Esophagus squamous epithelium (tissue), 5 donors: ENCODE measurements around the gene ABCC1. TPM values are rescaled to one million over a fixed set of nuclear protein-coding genes. Genes with fewer than 3 reads are reported as not detected.

Experiments used
- DNase-seq: peaks from one replicate; lab custom pipeline; 2025; lab: John Stamatoyannopoulos, UW
- H3K27ac ChIP-seq, 4 donors: fragments of 200-600 bp; sonication (generic); one replicate each; pipeline ENCODE4 v1.5.1; 2016 to 2019; ENCODE audit warnings: mild to moderate bottlenecking in 1 of 4
- H3K27me3 ChIP-seq, 4 donors: fragments of 200-600 bp; sonication (generic); 1 replicate in 3 of 4; 2 replicates in 1 of 4; pipeline versions ENCODE4 v1.5.1 to v1.6.0; 2017 to 2021; ENCODE audit warnings: antibody characterized with exemption in 1 of 4
- H3K36me3 ChIP-seq, 3 donors: fragments of 200-600 bp; sonication (generic); one replicate each; pipeline ENCODE4 v1.5.1; 2016 to 2019
- H3K4me1 ChIP-seq, 3 donors: fragments of 200-600 bp; sonication (generic); one replicate each; pipeline ENCODE4 v1.5.1; 2017 to 2019
- H3K4me3 ChIP-seq, 4 donors: fragments of 200-600 bp; sonication (generic); 1 replicate in 3 of 4; 2 replicates in 1 of 4; pipeline ENCODE4 v1.5.1; 2016 to 2019; ENCODE audit warnings: mild to moderate bottlenecking in 2 of 4, moderate library complexity in 1 of 4
- H3K9me3 ChIP-seq, 3 donors: fragments of 200-600 bp; sonication (generic); one replicate each; pipeline ENCODE4 v1.5.1; 2016 to 2019
- CTCF ChIP-seq, 6 experiments: fragments of 450-650 bp in 4 of 6; fragments of 200-600 bp in 2 of 6; sonication (generic) in 2 of 6; IDR thresholded peaks; one replicate each; pipeline ENCODE4 v1.5.1; 2016 to 2019; ENCODE audit warnings: antibody characterized with exemption in 6 of 6, mild to moderate bottlenecking in 4 of 6, moderate library complexity in 4 of 6
- POLR2A ChIP-seq, 4 donors: fragments of 450-650 bp; IDR thresholded peaks; one replicate each; pipeline ENCODE4 v1.6.1; 2017; ENCODE audit warnings: antibody characterized with exemption in 4 of 4, mild to moderate bottlenecking in 4 of 4, moderate library complexity in 3 of 4
- WGBS, 2 donors: methylation state at CpG; one replicate each; pipeline ENCODE4 v1.1.5; 2018; 5-methylcytosine and 5-hydroxymethylcytosine counted together
- intact Hi-C: fragments of 100-400 bp; cut with DNase I; formaldehyde crosslinking; loops from one replicate; pipeline ENCODE4 v1.15.0; 2022
- total RNA-seq, 4 donors: library from RNA; depleted of rRNA; stranded (reverse); fragments of >200 nt; gene quantifications; one replicate each; pipeline ENCODE4 v1.1.0, GENCODE V29; 2016
- donor health status: DM: yes; HTN: yes; CAD: no.

ABCC1 gene
- total RNA-seq, 4 donors from 2014 or later, result 22.9 to 56.7 (median 46.9) TPM

GRCh38 chr16:16182918-16183317 is 233.5 kb downstream of the ABCC1 start:
- DNase-seq, result no peak
- no peak for TF ChIP-seq CTCF (IDR thresholded peaks at IDR 0.05)
- no peak for TF ChIP-seq POLR2A (IDR thresholded peaks at IDR 0.05)
- H3K9me3 ChIP-seq, result no peaks in the 10 kb centered on the region
- no peak overlapping the region for H3K27ac ChIP-seq
- no peaks in the 10 kb centered on the region for H3K27me3 ChIP-seq
- H3K4me3 ChIP-seq, result no peak overlapping the region
- 60 to 81% methylated on average over 4 to 6 of the region's 8 CpGs for WGBS, 2 donors
- H3K36me3 ChIP-seq, result no peaks in the 10 kb centered on the region
- no peaks in the 10 kb centered on the region for H3K4me1 ChIP-seq
- intact Hi-C loops, result no loop called here

DNA sequence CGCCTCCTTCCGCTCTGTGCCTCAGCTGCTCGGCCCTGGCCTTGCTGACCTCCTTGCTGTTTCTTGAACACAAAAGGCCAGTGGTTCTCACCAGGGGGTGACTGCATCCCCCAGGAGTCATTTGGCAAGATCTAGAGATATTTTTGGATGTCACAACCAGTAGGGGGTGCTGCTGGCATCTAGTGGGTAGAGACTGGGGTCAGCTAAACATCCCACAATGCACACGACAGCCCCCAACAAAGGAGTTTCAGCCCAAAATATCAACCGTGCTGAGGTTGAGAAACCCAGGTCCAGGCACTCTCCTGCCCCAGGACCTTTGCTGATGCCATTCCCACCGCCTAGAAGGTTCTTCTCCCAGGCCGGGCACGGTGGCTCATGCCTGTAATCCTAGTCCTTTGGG is 234.1 kb downstream of the ABCC1 start:
- no peaks in the 10 kb centered on the region for H3K27me3 ChIP-seq
- H3K27ac ChIP-seq, result no peak overlapping the region
- no peak for DNase-seq
- H3K36me3 ChIP-seq, result no peaks in the 10 kb centered on the region
- intact Hi-C loops, result no loop called here
- no peak for TF ChIP-seq POLR2A (IDR thresholded peaks at IDR 0.05)
- no peak for TF ChIP-seq CTCF (IDR thresholded peaks at IDR 0.05)
- 82 to 85% methylated on average over 4 to 7 of the region's 8 CpGs for WGBS, 2 donors
- H3K9me3 ChIP-seq, result no peaks in the 10 kb centered on the region
- H3K4me3 ChIP-seq, result no peak overlapping the region
- H3K4me1 ChIP-seq, result no peaks in the 10 kb centered on the region

- WGBS, 2 donors, result 57 to 60% methylated on average over 1 to 2 of the region's 5 CpGs
- Histone ChIP-seq H3K4me1 (no peaks in the 10 kb centered on the region), H3K27ac (no peak overlapping the region), H3K4me3 (no peak overlapping the region), H3K9me3 (no peaks in the 10 kb centered on the region), H3K27me3 (no peaks in the 10 kb centered on the region), H3K36me3 (no peaks in the 10 kb centered on the region)
- intact Hi-C loops, result no loop called here
- TF ChIP-seq POLR2A (IDR thresholded peaks at IDR 0.05), result no peak
- no peak for TF ChIP-seq CTCF (IDR thresholded peaks at IDR 0.05)
- DNase-seq, result no peak
Observed at GRCh38 chr16:16184594-16184993, 235.2 kb downstream of the ABCC1 start.

DNA sequence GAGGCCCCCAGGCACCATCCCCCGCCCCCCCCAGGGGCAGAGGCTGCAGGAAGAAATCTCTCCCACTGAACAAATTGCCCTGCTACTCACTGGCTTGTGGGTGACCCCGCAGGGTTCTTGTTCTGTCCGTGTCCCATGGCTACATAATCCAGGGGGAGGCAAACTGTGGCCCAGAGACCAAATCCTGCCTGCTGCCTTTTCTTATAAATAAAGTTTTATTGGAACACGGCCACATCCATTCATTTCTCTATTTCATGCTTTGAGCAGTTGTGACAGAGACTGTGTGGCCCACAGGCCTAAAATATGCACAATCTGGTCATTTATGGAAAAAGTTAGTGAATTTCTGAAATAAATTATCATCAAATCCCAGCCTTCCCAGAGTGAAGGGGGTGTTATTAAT is 235.7 kb downstream of the ABCC1 start:
- Histone ChIP-seq H3K4me1 (no peaks in the 10 kb centered on the region), H3K27ac (no peak overlapping the region), H3K27me3 (peaks cover 0 to 1% (median 0%) of the 10 kb centered on the region in 4 donors), H3K9me3 (no peaks in the 10 kb centered on the region), H3K4me3 (no peak overlapping the region), H3K36me3 (no peaks in the 10 kb centered on the region)
- intact Hi-C loops, result no loop called here
- TF ChIP-seq CTCF (IDR thresholded peaks at IDR 0.05) (no peak), POLR2A (IDR thresholded peaks at IDR 0.05) (no peak)
- WGBS, 2 donors, result 69 to 74% methylated on average over 3 of the region's 4 CpGs
- DNase-seq, result no peak

DNA sequence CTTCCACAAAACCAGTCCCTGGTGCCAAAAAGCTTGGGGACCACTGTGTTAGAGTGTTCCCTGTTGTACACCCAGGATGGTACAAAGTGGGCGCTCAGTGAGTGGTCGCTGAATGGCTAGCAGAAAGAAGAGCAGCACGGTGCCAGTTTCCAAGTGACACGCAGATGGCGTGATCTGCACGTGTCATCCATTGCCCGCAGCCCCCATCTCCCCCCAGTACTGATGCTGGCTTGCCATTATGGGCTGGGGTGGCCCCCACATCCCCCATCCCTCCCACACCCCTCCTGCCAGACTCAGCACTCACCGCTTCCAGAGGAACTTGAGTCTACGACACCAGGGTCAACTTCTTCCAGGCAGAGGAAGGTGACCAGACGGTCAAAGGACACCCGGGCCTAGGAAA is 237.4 kb downstream of the ABCC1 start:
- Histone ChIP-seq H3K36me3 (no peaks in the 10 kb centered on the region), H3K27ac (no peak overlapping the region), H3K9me3 (no peaks in the 10 kb centered on the region), H3K4me1 (no peaks in the 10 kb centered on the region), H3K4me3 (no peak overlapping the region), H3K27me3 (peaks cover 0 to 6% (median 0%) of the 10 kb centered on the region in 4 donors)
- intact Hi-C loops, result no loop called here
- TF ChIP-seq POLR2A (IDR thresholded peaks at IDR 0.05) (no peak), CTCF (IDR thresholded peaks at IDR 0.05) (no peak)
- 80 to 87% methylated on average over 4 to 6 of the region's 11 CpGs for WGBS, 2 donors
- no peak for DNase-seq
